WTC11 (cell line): Measurements from ENCODE around the gene ASB11. TPM values are rescaled to one million over a fixed set of nuclear protein-coding genes. Genes with fewer than 3 reads are reported as not detected.

Experiments used
- ATAC-seq: fragments of 200-7000 bp; cut with Tn5 transposase; 2 replicates; pipeline ENCODE4 v1.10.0; 2021; ENCODE audit warnings: mild to moderate bottlenecking, moderate library complexity
- CTCF ChIA-PET: fragments of 300-600 bp; sonication (Branson Sonifier 250); formaldehyde crosslinking; loops from one replicate; lab custom pipeline; 2021; ENCODE audit warnings: antibody characterized with exemption; lab: Charles Lee
- POLR2A ChIA-PET: fragments of 350-600 bp; sonication (Branson Sonifier 250); formaldehyde crosslinking; loops from one replicate; lab custom pipeline; 2021; ENCODE audit warnings: antibody characterized with exemption; lab: Charles Lee
- DNase-seq: peaks from one replicate; pipeline ENCODE4 v3.0.0; 2021; ENCODE audit warnings: low spot score
- H3K27ac Mint-ChIP-seq: 2 replicates; pipeline ENCODE4 v1.8.0; 2021; ENCODE audit warnings: mixed read lengths
- H3K27me3 Mint-ChIP-seq: 2 replicates; pipeline ENCODE4 v1.8.0; 2021; ENCODE audit warnings: low read depth, mild to moderate bottlenecking, moderate library complexity, mixed read lengths
- H3K36me3 Mint-ChIP-seq: 2 replicates; pipeline ENCODE4 v1.8.0; 2021; ENCODE audit warnings: mixed read lengths
- H3K4me1 Mint-ChIP-seq: 2 replicates; pipeline ENCODE4 v1.8.0; 2022; ENCODE audit warnings: mixed read lengths
- H3K4me3 Mint-ChIP-seq: 2 replicates; pipeline ENCODE4 v1.8.0; 2021; ENCODE audit warnings: mild to moderate bottlenecking, moderate library complexity, mixed read lengths
- H3K9me3 Mint-ChIP-seq: 2 replicates; pipeline ENCODE4 v1.8.0; 2021; ENCODE audit warnings: mixed read lengths
- AR ChIP-seq: fragments of 250-450 bp; sonication (Bioruptor Pico); IDR thresholded peaks from 2 replicates; pipeline ENCODE4 v1.9.0; 2021; ENCODE audit warnings: mild to moderate bottlenecking
- ATF6 ChIP-seq: sonication (generic); formaldehyde crosslinking; IDR thresholded peaks from 2 replicates; pipeline ENCODE4 v1.8.1; 2023; ENCODE audit warnings: mild to moderate bottlenecking, missing genetic modification reagents
- CBFB ChIP-seq: sonication (generic); formaldehyde crosslinking; IDR thresholded peaks from 2 replicates; pipeline ENCODE4 v1.8.1; 2022; ENCODE audit warnings: mild to moderate bottlenecking, low read depth, missing genetic modification reagents
- CDX4 ChIP-seq: fragments of 250-450 bp; sonication (Bioruptor Pico); IDR thresholded peaks from 2 replicates; pipeline ENCODE4 v1.9.0; 2021; ENCODE audit warnings: moderate library complexity, mild to moderate bottlenecking, inconsistent platforms, borderline replicate concordance
- E2F1 ChIP-seq: sonication (generic); formaldehyde crosslinking; IDR thresholded peaks from 2 replicates; pipeline ENCODE4 v1.8.0; 2022; ENCODE audit warnings: mild to moderate bottlenecking, missing genetic modification reagents
- ESRRA ChIP-seq: sonication (generic); formaldehyde crosslinking; IDR thresholded peaks from 2 replicates; pipeline ENCODE4 v1.8.1; 2022; ENCODE audit warnings: mild to moderate bottlenecking, missing genetic modification reagents, borderline replicate concordance
- FOXP1 ChIP-seq: sonication (generic); formaldehyde crosslinking; IDR thresholded peaks from 2 replicates; pipeline ENCODE4 v1.8.0; 2022; ENCODE audit warnings: missing genetic modification reagents, mild to moderate bottlenecking, moderate library complexity, borderline replicate concordance
- GABPB1 ChIP-seq: sonication (generic); formaldehyde crosslinking; IDR thresholded peaks from 2 replicates; pipeline ENCODE4 v1.8.1; 2023; ENCODE audit warnings: mild to moderate bottlenecking, missing genetic modification reagents
- GTF2I ChIP-seq: fragments of 250-450 bp; sonication (Bioruptor Pico); conservative IDR thresholded peaks from 2 replicates; pipeline ENCODE4 v1.4.0; 2021; ENCODE audit warnings: mild to moderate bottlenecking
- HMGXB4 ChIP-seq: sonication (generic); formaldehyde crosslinking; IDR thresholded peaks from 2 replicates; pipeline ENCODE4 v1.8.1; 2023; ENCODE audit warnings: mild to moderate bottlenecking, moderate library complexity, missing genetic modification reagents
- NR2C2 ChIP-seq: sonication (generic); formaldehyde crosslinking; IDR thresholded peaks from 2 replicates; pipeline ENCODE4 v1.8.0; 2022; ENCODE audit warnings: mild to moderate bottlenecking, missing genetic modification reagents
- SOX15 ChIP-seq: fragments of 250-450 bp; sonication (Bioruptor Pico); IDR thresholded peaks from 2 replicates; pipeline ENCODE4 v1.9.0; 2021; ENCODE audit warnings: mild to moderate bottlenecking
- TEAD1 ChIP-seq: sonication (generic); formaldehyde crosslinking; IDR thresholded peaks from 2 replicates; pipeline ENCODE4 v1.8.0; 2022; ENCODE audit warnings: mild to moderate bottlenecking, missing genetic modification reagents
- TP53 ChIP-seq: sonication (generic); formaldehyde crosslinking; IDR thresholded peaks from 2 replicates; pipeline ENCODE4 v1.8.1; 2023; ENCODE audit warnings: mild to moderate bottlenecking, missing genetic modification reagents
- USF1 ChIP-seq: sonication (generic); formaldehyde crosslinking; IDR thresholded peaks from 2 replicates; pipeline ENCODE4 v1.8.0; 2022; ENCODE audit warnings: mild to moderate bottlenecking, missing genetic modification reagents
- USF2 ChIP-seq: sonication (generic); formaldehyde crosslinking; IDR thresholded peaks from 2 replicates; pipeline ENCODE4 v1.8.1; 2023; ENCODE audit warnings: mild to moderate bottlenecking, missing genetic modification reagents, moderate library complexity
- ZMAT4 ChIP-seq: fragments of 250-450 bp; sonication (Bioruptor Pico); IDR thresholded peaks from 2 replicates; pipeline ENCODE4 v1.9.0; 2021; ENCODE audit warnings: mild to moderate bottlenecking
- ZNF121 ChIP-seq: sonication (generic); formaldehyde crosslinking; IDR thresholded peaks from 2 replicates; pipeline ENCODE4 v1.8.0; 2023; ENCODE audit warnings: missing genetic modification reagents
- ZNF317 ChIP-seq: sonication (generic); formaldehyde crosslinking; IDR thresholded peaks from 2 replicates; pipeline ENCODE4 v1.8.1; 2023; ENCODE audit warnings: low read depth, mild to moderate bottlenecking, moderate library complexity, missing genetic modification reagents, borderline replicate concordance
- ZNF425 ChIP-seq: fragments of 250-450 bp; sonication (Bioruptor Pico); conservative IDR thresholded peaks from 2 replicates; pipeline ENCODE4 v1.9.0; 2021; ENCODE audit warnings: mild to moderate bottlenecking
- ZNF671 ChIP-seq: fragments of 250-450 bp; sonication (Bioruptor Pico); IDR thresholded peaks from 2 replicates; pipeline ENCODE4 v1.8.0; 2021; ENCODE audit warnings: mild to moderate bottlenecking
- ZSCAN18 ChIP-seq: fragments of 250-450 bp; sonication (Bioruptor Pico); IDR thresholded peaks from 2 replicates; pipeline ENCODE4 v2.1.2; 2022; ENCODE audit warnings: mild to moderate bottlenecking, moderate library complexity
- total RNA-seq: library from RNA; stranded (reverse); gene quantifications from 3 replicates; pipeline ENCODE4 v1.2.3, GENCODE V29; 2021

The ASB11 gene
- total RNA-seq, 1 experiment from 2014 or later, result not detected

- no peak for DNase-seq
- no peak overlapping the region for H3K4me3 Mint-ChIP-seq
- no peaks in the 10 kb centered on the region for H3K9me3 Mint-ChIP-seq
- H3K36me3 Mint-ChIP-seq, result peaks cover 14% of the 10 kb centered on the region
- no peak for TF ChIP-seq AR
- no peak for TF ChIP-seq TP53
- no peak for TF ChIP-seq CBFB (CRISPR knock-in tag)
- no peak for TF ChIP-seq FOXP1
- no peak for TF ChIP-seq NR2C2 (CRISPR knock-in tag)
- no peak for TF ChIP-seq TEAD1 (CRISPR knock-in tag)
- no peak for TF ChIP-seq ZNF425 (CRISPR knock-in tag)
- no peak for TF ChIP-seq ESRRA (CRISPR knock-in tag)
- no peak for TF ChIP-seq GABPB1 (CRISPR knock-in tag)
- no peak for TF ChIP-seq USF1 (CRISPR knock-in tag)
- POLR2A ChIA-PET, result no interaction called here
- no peaks in the 10 kb centered on the region for H3K4me1 Mint-ChIP-seq
- no peaks in the 10 kb centered on the region for H3K27me3 Mint-ChIP-seq
- H3K27ac Mint-ChIP-seq, result no peak overlapping the region
- no peak for ATAC-seq
- CTCF ChIA-PET, result no interaction called here
Observed at GRCh38 chrX:15322472-15322871, 7.0 kb upstream of the ASB11 start.

- no peak for ATAC-seq
- Mint-ChIP-seq H3K36me3 (peaks cover 14% of the 10 kb centered on the region), H3K27ac (no peak overlapping the region), H3K27me3 (no peaks in the 10 kb centered on the region), H3K9me3 (no peaks in the 10 kb centered on the region), H3K4me1 (no peaks in the 10 kb centered on the region), H3K4me3 (no peak overlapping the region)
- CTCF ChIA-PET, result no interaction called here
- POLR2A ChIA-PET, result no interaction called here
- DNase-seq, result no peak
- TF ChIP-seq E2F1 (CRISPR knock-in tag), result no peak
- no peak for TF ChIP-seq ZNF671 (CRISPR knock-in tag)
- no peak for TF ChIP-seq CDX4 (CRISPR knock-in tag)
- TF ChIP-seq GTF2I, result no peak
- TF ChIP-seq HMGXB4, result no peak
- no peak for TF ChIP-seq ZNF121 (CRISPR knock-in tag)
- no peak for TF ChIP-seq ESRRA (CRISPR knock-in tag)
- no peak for TF ChIP-seq SOX15 (CRISPR knock-in tag)
- TF ChIP-seq USF2, result no peak
- no peak for TF ChIP-seq ZMAT4 (CRISPR knock-in tag)
- TF ChIP-seq ZSCAN18 (CRISPR knock-in tag), result no peak
- TF ChIP-seq FOXP1, result no peak
- TF ChIP-seq ZNF317 (CRISPR knock-in tag), result no peak
- no peak for TF ChIP-seq ATF6 (CRISPR knock-in tag)
Observed at GRCh38 chrX:15322072-15322471, 6.6 kb upstream of the ASB11 start.
